Endothelial cell of umbilical vein (primary cell): Measurements from ENCODE around the gene HNRNPLL. TPM values are rescaled to one million over a fixed set of nuclear protein-coding genes. Genes with fewer than 3 reads are reported as not detected.
A peak's percentile ranks its signal among the peaks of the same experiment; 100 is the strongest.
"Not testable (repeated sequence)": the region's sequence is repeated elsewhere in the genome, so short reads cannot be mapped to it uniquely, and the experiment has no call there.

Experiments
- BruUV-seq: library from RNA; stranded (reverse); fragments of 400-500 nt; replicated peaks from 2 replicates; lab custom pipeline; 2021; lab: Mats Ljungman, UMichigan
- CTCF ChIA-PET: fragments of 300-600, 350-600 bp; sonication (Branson Sonifier 250); formaldehyde crosslinking; loops from one replicate; lab custom pipeline; 2021; ENCODE audit warnings: antibody characterized with exemption, inconsistent platforms; lab: Charles Lee
- POLR2A ChIA-PET: fragments of 300-600, 350-600 bp; sonication (Branson Sonifier 250); formaldehyde crosslinking; loops from one replicate; lab custom pipeline; 2021; ENCODE audit warnings: antibody characterized with exemption, inconsistent platforms; lab: Charles Lee
- DNase-seq: peaks from one replicate; pipeline ENCODE4 v3.0.0-alpha.2; 2011; ENCODE audit warnings: low read depth, low spot score
- FAIRE-seq: peaks from 2 replicates; lab custom pipeline; 2011; peaks lifted over from hg19 to GRCh38; lab: Jason Lieb, UNC
- H2AFZ ChIP-seq: 2 replicates; pipeline ENCODE4 v1.6.0; 2012; ENCODE audit warnings: low read depth, low read length, control low read depth, inconsistent platforms
- H3K27ac ChIP-seq: 2 replicates; pipeline ENCODE4 v1.5.1; 2011; ENCODE audit warnings: low read depth, mild to moderate bottlenecking, control low read depth, low read length, moderate library complexity; ENCODE audit not compliant: insufficient read depth
- H3K27me3 ChIP-seq, 2 experiments: 2 replicates each; pipeline versions ENCODE4 v1.6.0 to v1.6.1; 2011; ENCODE audit warnings: low read length in 2 of 2, mixed read lengths in 1 of 2; ENCODE audit not compliant: control insufficient read depth in 2 of 2, insufficient read depth in 2 of 2
- H3K36me3 ChIP-seq, 2 experiments: 2 replicates in 1 of 2; 3 replicates in 1 of 2; pipeline ENCODE4 v1.5.1; 2011; ENCODE audit warnings: low read length in 2 of 2, mild to moderate bottlenecking in 1 of 2, moderate library complexity in 1 of 2; ENCODE audit not compliant: control insufficient read depth in 2 of 2, insufficient read depth in 2 of 2; ENCODE audit errors: extremely low read depth in 1 of 2
- H3K4me1 ChIP-seq: 3 replicates; pipeline ENCODE4 v1.5.1; 2011; ENCODE audit warnings: mild to moderate bottlenecking, low read length; ENCODE audit not compliant: control insufficient read depth, insufficient read depth; ENCODE audit errors: extremely low read depth
- H3K4me2 ChIP-seq: 2 replicates; pipeline ENCODE4 v1.6.1; 2011; ENCODE audit warnings: low read length, control low read depth, mixed read lengths; ENCODE audit not compliant: insufficient read depth
- H3K4me3 ChIP-seq, 3 experiments: fragments of 200-600 bp in 1 of 3; sonication (generic), shearing (Covaris generic) in 1 of 3; replicated peaks in 1 of 3; 2 replicates each; pipeline ENCODE4 v1.5.1; 2011 to 2016; ENCODE audit warnings: control low read depth in 3 of 3, low read length in 3 of 3, mild to moderate bottlenecking in 2 of 3, inconsistent platforms in 1 of 3, low read depth in 1 of 3, moderate library complexity in 1 of 3; ENCODE audit not compliant: insufficient read depth in 1 of 3
- H3K79me2 ChIP-seq: 2 replicates; pipeline ENCODE4 v1.6.0; 2012; ENCODE audit warnings: low read length, inconsistent platforms; ENCODE audit not compliant: control insufficient read depth, insufficient read depth
- H3K9ac ChIP-seq: replicated peaks from 2 replicates; pipeline ENCODE3; 2011; ENCODE audit warnings: low read length, control low read depth; ENCODE audit not compliant: insufficient read depth; ENCODE audit errors: extremely low read depth
- H3K9me1 ChIP-seq: replicated peaks from 3 replicates; pipeline ENCODE4 v1.6.0; 2011; ENCODE audit warnings: mild to moderate bottlenecking, low read length; ENCODE audit not compliant: control insufficient read depth, insufficient read depth; ENCODE audit errors: extremely low read depth
- H3K9me3 ChIP-seq: replicated peaks from 2 replicates; pipeline ENCODE4 v1.5.1; 2012; ENCODE audit warnings: low read length, inconsistent platforms; ENCODE audit not compliant: control insufficient read depth, insufficient read depth
- H4K20me1 ChIP-seq: replicated peaks from 2 replicates; pipeline ENCODE3; 2011; ENCODE audit warnings: mild to moderate bottlenecking, low read length; ENCODE audit not compliant: control insufficient read depth, insufficient read depth; ENCODE audit errors: extremely low read depth
- CTCF ChIP-seq, 2 donors: IDR thresholded peaks; 1 replicate in 1 of 2; 2 replicates in 1 of 2; pipeline ENCODE4 v1.5.1; 2011; ENCODE audit warnings: low read length in 2 of 2, mild to moderate bottlenecking in 2 of 2, moderate library complexity in 2 of 2, control low read depth in 1 of 2, inconsistent platforms in 1 of 2, low read depth in 1 of 2; ENCODE audit not compliant: insufficient read depth in 1 of 2; ENCODE audit errors: extremely low read depth in 1 of 2
- EZH2 ChIP-seq: IDR thresholded peaks from 2 replicates; pipeline ENCODE4 v1.6.1; 2012; ENCODE audit warnings: borderline replicate concordance, low read depth, mild to moderate bottlenecking, moderate library complexity, low read length, inconsistent platforms; ENCODE audit not compliant: severe bottlenecking
- FOS ChIP-seq: IDR thresholded peaks from 2 replicates; pipeline ENCODE4 v1.6.1; 2011; ENCODE audit warnings: mild to moderate bottlenecking, low read length, moderate library complexity, borderline replicate concordance; ENCODE audit not compliant: insufficient read depth
- GATA2 ChIP-seq: IDR thresholded peaks from 2 replicates; pipeline ENCODE4 v1.7.0; 2011; ENCODE audit warnings: low read depth, mild to moderate bottlenecking, moderate library complexity, mixed read lengths, low read length; ENCODE audit not compliant: insufficient read length, insufficient read depth
- JUN ChIP-seq: IDR thresholded peaks from 2 replicates; pipeline ENCODE4 v1.6.1; 2011; ENCODE audit warnings: borderline replicate concordance, low read depth; ENCODE audit not compliant: insufficient read length, insufficient read depth
- MAX ChIP-seq: IDR thresholded peaks from 2 replicates; pipeline ENCODE4 v1.6.1; 2011; ENCODE audit not compliant: insufficient read depth, insufficient read length
- MYC ChIP-seq: IDR thresholded peaks from one replicate; pipeline ENCODE4 v1.6.1; 2011; ENCODE audit warnings: mild to moderate bottlenecking, low read depth, low read length
- POLR2A ChIP-seq: IDR thresholded peaks from 2 replicates; pipeline ENCODE4 v1.6.1; 2012; ENCODE audit warnings: low read depth, mild to moderate bottlenecking, control low read depth, low read length
- POLR2AphosphoS5 ChIP-seq: IDR thresholded peaks from 2 replicates; pipeline ENCODE4 v1.6.1; 2012; ENCODE audit warnings: low read depth, mild to moderate bottlenecking, control low read depth, low read length, moderate library complexity; ENCODE audit not compliant: insufficient read depth
- dilution Hi-C: fragments of 300-500 bp; cut with MboI; formaldehyde crosslinking; loops from one replicate; pipeline ENCODE4 v1.15.0; 2019; ENCODE audit warnings: low sequenced_read_pairs; ENCODE audit not compliant: extremely low pct_ligation_motif_present
- intact Hi-C: fragments of 100-400 bp; cut with micrococcal nuclease; formaldehyde crosslinking; loops from one replicate; pipeline ENCODE4 v1.10.0; 2022
- polyA plus RNA-seq, 4 experiments: library from polyadenylated mRNA; depleted of rRNA in 3 of 4; stranded (reverse) in 3 of 4; unstranded in 1 of 4; fragments of >200 nt; gene quantifications; 2 replicates each; pipeline versions ENCODE4 v1.2.1 to v1.2.3, GENCODE V29; 2011 to 2012; ENCODE audit warnings: missing spikeins in 1 of 4
- total RNA-seq: library from RNA; stranded (reverse); gene quantifications from 2 replicates; pipeline ENCODE4 v1.2.3, GENCODE V29; 2021

HNRNPLL gene
- total and polyA plus RNA-seq, 2 donors (not counting 3 experiments of a cell fraction or from before 2014, with no cell fraction given): 19.8 to 56.2 TPM

GRCh38 chr2:38610851-38611801 is 8.4 kb upstream of the HNRNPLL start:
- intact Hi-C loops (no loop called here), dilution Hi-C loops (no loop called here)
- TF ChIP-seq CTCF (IDR thresholded peaks at IDR 0.05; ENCODE audit: extremely low read depth in 1 of 2, insufficient read depth in 1 of 2, low read depth in 1 of 2, low read length in 2 of 2) (no peak), FOS (no peak), POLR2A (no peak), JUN (no peak), POLR2AphosphoS5 (no peak), EZH2 (no peak), GATA2 (no peak), MYC (no peak), MAX (no peak)
- H4K20me1 ChIP-seq: no peaks in the 10 kb centered on the region
- H3K9me1 ChIP-seq: no peaks in the 10 kb centered on the region
- no peak overlapping the region for H2AFZ ChIP-seq
- DNase-seq (peak; percentile 16), FAIRE-seq (no peak)
- H3K27ac ChIP-seq: no peak overlapping the region
- no peak overlapping the region for H3K4me2 ChIP-seq
- H3K4me1 ChIP-seq: no peaks in the 10 kb centered on the region
- H3K9me3 ChIP-seq: no peaks in the 10 kb centered on the region
- no peaks in the 10 kb centered on the region for H3K36me3 ChIP-seq
- no TSS peak for BruUV-seq
- ChIA-PET POLR2A (no interaction called here), CTCF (interaction anchor here (0.5 to 1.7 kb wide), 4 partner anchors 8 to 263 kb away, joined by 3 to 6 read pairs (median 4); partner anchors contain the start of gene HNRNPLL)
- peaks cover 0 to 2% of the 10 kb centered on the region in 2 experiments for H3K27me3 ChIP-seq
- H3K79me2 ChIP-seq: no peaks in the 10 kb centered on the region
- no peak overlapping the region for H3K4me3 ChIP-seq
- H3K9ac ChIP-seq: no peak overlapping the region

GRCh38 chr2:38609246-38609645 is 6.5 kb upstream of the HNRNPLL start:
- H3K4me2 ChIP-seq, BruUV-seq, H2AFZ ChIP-seq, H3K4me1 ChIP-seq, dilution Hi-C loops, H3K9ac ChIP-seq, H3K79me2 ChIP-seq, H3K9me1 ChIP-seq, FAIRE-seq, H4K20me1 ChIP-seq, H3K36me3 ChIP-seq, H3K9me3 ChIP-seq, POLR2A ChIA-PET, intact Hi-C loops, DNase-seq, H3K27ac ChIP-seq, H3K4me3 ChIP-seq, H3K27me3 ChIP-seq: not testable (repeated sequence)
- CTCF ChIA-PET: interaction anchor here (0.7 to 1.3 kb wide), 2 partner anchors 27 to 251 kb away, joined by 3 to 4 read pairs; no protein-coding TSS in a partner anchor
